Urothelium cell line (cell line): ENCODE results near the gene PLEKHG1.
A peak's percentile ranks its signal among the peaks of the same experiment; 100 is the strongest.

Experiments used
- DNase-seq: peaks from one replicate; pipeline ENCODE4 v3.0.0; 2011; ENCODE audit warnings: low spot score, mixed read lengths
- FAIRE-seq: peaks from 2 replicates; lab custom pipeline; 2011; peaks lifted over from hg19 to GRCh38; lab: Jason Lieb, UNC

Gene PLEKHG1

GRCh38 chr6:150617496-150618460, 18.1 kb downstream of the PLEKHG1 start:
- no peak for FAIRE-seq
- DNase-seq: no peak

GRCh38 chr6:150619275-150619674, 19.6 kb downstream of the PLEKHG1 start:
- FAIRE-seq (no peak), DNase-seq (no peak)

GRCh38 chr6:150620244-150620643, 20.6 kb downstream of the PLEKHG1 start:
- DNase-seq (no peak), FAIRE-seq (no peak)

- no peak for DNase-seq
- FAIRE-seq: no peak
Observed at GRCh38 chr6:150620763-150621162, 21.1 kb downstream of the PLEKHG1 start.

DNA sequence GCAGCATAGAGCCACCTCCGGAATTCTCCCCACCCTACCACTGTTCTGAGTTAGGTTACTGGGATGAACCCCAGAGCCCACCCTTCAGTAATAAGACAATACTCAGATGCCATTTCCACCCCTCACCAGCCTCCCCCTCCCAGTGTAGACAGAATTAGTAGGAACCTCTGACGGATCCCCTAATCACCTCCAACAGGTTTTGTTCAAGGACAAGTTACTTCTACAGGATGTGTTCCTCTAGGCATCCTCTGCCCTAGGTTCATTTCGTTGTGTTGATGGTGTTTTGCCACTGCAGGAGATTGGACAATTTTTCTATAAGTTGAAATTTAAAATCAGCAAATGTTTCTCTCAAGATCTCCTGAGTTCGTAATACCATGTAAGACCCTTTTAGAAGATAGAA, 22.8 kb downstream of the PLEKHG1 start:
- no peak for DNase-seq
- no peak for FAIRE-seq

DNA sequence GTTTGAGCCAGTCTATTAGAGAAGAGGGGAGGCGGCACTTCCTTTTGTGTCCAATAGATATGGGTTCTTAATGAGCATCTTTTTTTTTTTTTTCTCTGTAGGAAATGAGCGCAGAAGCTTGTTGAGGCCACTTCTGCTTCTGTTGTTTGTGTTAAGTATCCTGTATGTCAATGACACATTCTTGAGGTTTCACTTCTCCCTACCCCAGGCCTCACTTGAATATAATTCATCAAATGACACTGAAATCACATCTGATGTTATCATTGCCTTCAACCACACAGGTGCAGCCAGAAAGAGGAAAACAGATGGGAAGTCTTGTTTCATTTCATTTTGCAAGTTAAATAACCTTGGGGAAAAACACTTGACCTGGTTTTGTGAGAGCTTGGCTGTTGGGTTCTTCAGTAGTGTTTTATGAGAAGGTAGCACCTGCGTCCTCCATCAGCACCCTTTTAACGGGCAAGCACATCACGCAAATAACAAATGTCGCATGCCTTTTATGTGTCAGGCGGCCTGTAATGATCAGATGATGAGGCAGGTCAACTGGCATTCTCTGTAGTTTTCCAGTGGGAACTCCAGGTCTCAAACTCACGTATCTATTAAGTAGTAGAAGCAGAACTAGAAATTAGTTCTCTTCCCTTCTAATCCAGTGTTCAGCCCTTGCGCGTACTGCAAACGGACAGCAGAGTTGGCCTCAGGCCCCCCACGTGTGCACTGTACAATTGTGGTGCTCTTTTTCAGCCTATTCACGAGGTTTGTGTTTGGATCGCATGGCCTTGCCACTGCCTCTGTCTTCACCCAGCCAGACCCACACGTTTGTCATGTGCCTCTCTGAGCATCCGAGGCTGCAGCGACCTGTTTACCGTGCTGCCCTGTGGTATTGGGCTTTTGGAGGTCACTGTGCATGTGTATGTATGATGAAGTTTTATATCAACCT, 23.5 kb downstream of the PLEKHG1 start:
- no peak for FAIRE-seq
- no peak for DNase-seq

DNA sequence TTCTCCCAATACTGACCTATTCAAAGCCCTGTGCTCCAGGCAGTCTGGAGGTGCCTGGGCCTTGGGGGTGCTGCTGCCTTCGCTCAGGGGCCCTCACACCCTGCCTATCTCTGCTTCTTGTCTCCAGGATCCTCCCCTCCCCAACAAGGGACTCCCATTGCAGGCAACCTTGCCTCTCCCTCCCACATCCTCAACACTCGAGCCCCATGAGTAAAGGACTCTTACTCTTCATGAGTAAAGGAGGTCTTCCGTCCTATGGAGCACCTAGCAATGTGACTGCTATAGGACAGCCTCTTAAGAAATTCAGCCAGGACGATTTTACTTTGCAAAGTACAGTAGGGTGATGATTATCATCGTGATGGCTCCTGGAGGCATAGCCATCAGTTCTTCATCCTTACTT, 24.5 kb downstream of the PLEKHG1 start:
- FAIRE-seq: no peak
- no peak for DNase-seq

DNA sequence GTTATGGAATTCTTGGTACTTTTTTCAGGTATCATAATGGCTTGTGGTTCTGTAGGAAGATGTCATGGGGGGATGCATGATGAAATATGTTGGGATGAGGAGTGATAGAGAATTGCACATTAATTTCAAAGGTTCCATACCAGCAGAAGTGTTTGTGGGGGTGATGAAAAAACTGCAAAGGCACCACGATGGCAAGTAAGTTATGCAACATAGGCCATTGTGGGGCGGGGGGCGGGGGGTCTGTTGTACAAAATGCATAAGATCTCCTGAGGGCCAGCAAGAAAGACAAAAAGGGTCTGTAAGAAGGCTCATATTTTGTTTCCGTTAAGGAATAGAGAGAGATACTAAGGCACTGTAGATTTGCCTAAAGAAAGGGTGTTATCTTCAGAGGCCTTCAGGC, 26.2 kb downstream of the PLEKHG1 start:
- FAIRE-seq: no peak
- DNase-seq: no peak

GRCh38 chr6:150627154-150627553, 27.5 kb downstream of the PLEKHG1 start:
- no peak for FAIRE-seq
- no peak for DNase-seq

GRCh38 chr6:150627585-150628025, 27.9 kb downstream of the PLEKHG1 start:
- no peak for DNase-seq
- FAIRE-seq: no peak

DNA sequence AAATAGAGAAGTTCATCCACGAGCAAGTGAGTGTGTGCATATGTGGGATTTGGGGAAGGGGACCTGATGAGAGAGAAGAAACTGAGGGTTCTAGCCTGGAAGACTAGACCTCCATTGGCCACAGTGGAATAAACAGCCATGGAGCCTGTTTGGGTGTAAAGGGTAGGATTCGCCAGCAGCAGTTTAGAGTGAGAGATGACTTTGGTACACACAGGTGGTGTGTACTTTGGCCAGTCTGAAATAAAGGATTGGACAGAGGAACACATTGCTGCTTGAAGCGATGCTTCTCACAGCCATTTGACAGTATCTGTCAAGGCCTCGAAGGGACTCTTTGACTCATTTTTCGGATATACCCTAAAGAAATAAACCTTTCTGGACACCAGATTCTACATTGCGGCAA, 29.2 kb downstream of the PLEKHG1 start:
- DNase-seq (no peak), FAIRE-seq (no peak)

GRCh38 chr6:150631283-150631983, 31.7 kb downstream of the PLEKHG1 start:
- FAIRE-seq (no peak), DNase-seq (no peak)

GRCh38 chr6:150631984-150632642, 32.4 kb downstream of the PLEKHG1 start:
- DNase-seq (no peak), FAIRE-seq (no peak)

GRCh38 chr6:150632785-150633485, 33.2 kb downstream of the PLEKHG1 start:
- no peak for DNase-seq

GRCh38 chr6:150633486-150633834, 33.8 kb downstream of the PLEKHG1 start:
- FAIRE-seq (no peak), DNase-seq (no peak)

More at GRCh38 chr6:150632785-150633485, 33.2 kb downstream of the PLEKHG1 start:
- FAIRE-seq: no peak

GRCh38 chr6:150634176-150634963, 34.7 kb downstream of the PLEKHG1 start:
- peak; percentile 58 for DNase-seq
- FAIRE-seq: no peak

GRCh38 chr6:150634964-150635292, 35.2 kb downstream of the PLEKHG1 start:
- DNase-seq (no peak), FAIRE-seq (no peak)

DNA sequence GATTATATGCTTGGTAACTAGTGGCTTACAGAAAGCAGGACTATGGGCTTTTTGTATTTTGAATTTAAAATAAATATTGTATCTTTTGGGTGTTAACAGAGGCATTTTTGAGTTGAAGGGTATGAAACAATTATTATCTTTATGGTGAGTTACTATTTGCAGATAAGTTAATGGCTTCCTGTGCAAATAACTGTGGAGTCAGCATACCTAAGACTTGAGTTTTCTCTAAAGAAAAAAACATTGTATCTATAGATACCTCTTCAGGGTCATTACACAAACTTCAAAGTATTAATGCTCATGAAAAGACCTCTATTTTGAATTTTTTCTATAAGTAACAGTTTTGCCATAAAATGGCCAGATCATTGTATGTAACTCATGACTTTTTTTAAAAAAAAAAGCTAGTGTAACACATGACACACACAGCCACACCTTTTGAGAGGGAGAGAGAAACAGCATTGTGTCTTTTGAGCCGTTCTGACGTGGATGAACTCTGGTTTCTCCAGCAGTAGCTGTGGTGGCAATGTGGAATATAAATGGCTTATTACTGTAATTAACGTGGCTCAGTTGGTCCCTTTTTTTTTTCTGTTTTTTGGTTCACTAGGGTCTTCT, 36.3 kb downstream of the PLEKHG1 start:
- FAIRE-seq: no peak
- no peak for DNase-seq

- FAIRE-seq: no peak
- DNase-seq: no peak
Observed at GRCh38 chr6:150636808-150637207, 37.1 kb downstream of the PLEKHG1 start.
